ENCODE data around the gene PPEF2. TPM values are rescaled to one million over a fixed set of nuclear protein-coding genes. Genes with fewer than 3 reads are reported as not detected.

The PPEF2 gene
- total and polyA plus RNA-seq, 10 of the 15 experiments (the other 5 are each of a cell fraction or from before 2014, with no cell fraction given): not detected

DNA sequence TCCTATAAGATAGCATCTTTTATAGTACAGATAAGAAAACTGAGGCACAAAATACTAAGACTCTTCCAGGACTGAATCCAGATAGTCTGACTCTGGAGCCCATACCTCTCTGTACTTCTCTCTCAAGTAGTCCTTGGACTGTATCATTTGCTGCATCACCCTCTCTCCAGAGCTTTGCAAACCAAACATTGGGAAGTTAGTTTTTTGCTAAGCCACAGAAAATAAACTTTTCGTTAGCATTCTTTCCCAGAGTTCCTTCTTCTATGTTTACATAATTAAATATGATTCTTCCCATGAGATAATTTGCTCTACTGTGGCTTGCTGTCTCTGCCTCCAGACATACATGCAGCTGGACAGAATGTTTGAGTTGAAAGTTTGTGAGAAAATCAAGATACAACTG is 22.0 kb downstream of the PPEF2 start (continued):
- TF ChIP-seq CBX3 (IDR thresholded peaks at IDR 0.05; ENCODE audit: borderline replicate concordance, low read depth) (no peak), CBFB (IDR thresholded peaks at IDR 0.05; ENCODE audit: low read depth) (no peak), BHLHE40 (IDR thresholded peaks at IDR 0.05; ENCODE audit: borderline replicate concordance in 1 of 2, low read depth in 2 of 2, low read length in 1 of 2) (no peak), NFIC (IDR thresholded peaks at IDR 0.05; ENCODE audit: low read depth, low read length) (no peak), GATAD2B (conservative IDR thresholded peaks at IDR 0.05; ENCODE audit: low read depth) (no peak), NRF1 (conservative IDR thresholded peaks at IDR 0.05; ENCODE audit: low read depth, low read length) (no peak), SPI1 (IDR thresholded peaks at IDR 0.05; ENCODE audit: borderline replicate concordance, insufficient read depth, low read depth, low read length) (no peak), RAD51 (IDR thresholded peaks at IDR 0.05) (no peak), GABPA (IDR thresholded peaks at IDR 0.05; ENCODE audit: low read depth) (no peak)
- TF ChIP-seq, protein P1, sequence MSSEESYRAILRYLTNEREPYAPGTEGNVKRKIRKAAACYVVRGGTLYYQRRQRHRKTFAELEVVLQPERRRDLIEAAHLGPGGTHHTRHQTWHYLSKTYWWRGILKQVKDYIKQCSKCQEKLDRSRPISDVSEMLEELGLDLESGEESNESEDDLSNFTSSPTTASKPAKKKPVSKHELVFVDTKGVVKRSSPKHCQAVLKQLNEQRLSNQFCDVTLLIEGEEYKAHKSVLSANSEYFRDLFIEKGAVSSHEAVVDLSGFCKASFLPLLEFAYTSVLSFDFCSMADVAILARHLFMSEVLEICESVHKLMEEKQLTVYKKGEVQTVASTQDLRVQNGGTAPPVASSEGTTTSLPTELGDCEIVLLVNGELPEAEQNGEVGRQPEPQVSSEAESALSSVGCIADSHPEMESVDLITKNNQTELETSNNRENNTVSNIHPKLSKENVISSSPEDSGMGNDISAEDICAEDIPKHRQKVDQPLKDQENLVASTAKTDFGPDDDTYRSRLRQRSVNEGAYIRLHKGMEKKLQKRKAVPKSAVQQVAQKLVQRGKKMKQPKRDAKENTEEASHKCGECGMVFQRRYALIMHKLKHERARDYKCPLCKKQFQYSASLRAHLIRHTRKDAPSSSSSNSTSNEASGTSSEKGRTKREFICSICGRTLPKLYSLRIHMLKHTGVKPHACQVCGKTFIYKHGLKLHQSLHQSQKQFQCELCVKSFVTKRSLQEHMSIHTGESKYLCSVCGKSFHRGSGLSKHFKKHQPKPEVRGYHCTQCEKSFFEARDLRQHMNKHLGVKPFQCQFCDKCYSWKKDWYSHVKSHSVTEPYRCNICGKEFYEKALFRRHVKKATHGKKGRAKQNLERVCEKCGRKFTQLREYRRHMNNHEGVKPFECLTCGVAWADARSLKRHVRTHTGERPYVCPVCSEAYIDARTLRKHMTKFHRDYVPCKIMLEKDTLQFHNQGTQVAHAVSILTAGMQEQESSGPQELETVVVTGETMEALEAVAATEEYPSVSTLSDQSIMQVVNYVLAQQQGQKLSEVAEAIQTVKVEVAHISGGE (CRISPR knock-in tag; IDR thresholded peaks at IDR 0.05): no peak

DNA sequence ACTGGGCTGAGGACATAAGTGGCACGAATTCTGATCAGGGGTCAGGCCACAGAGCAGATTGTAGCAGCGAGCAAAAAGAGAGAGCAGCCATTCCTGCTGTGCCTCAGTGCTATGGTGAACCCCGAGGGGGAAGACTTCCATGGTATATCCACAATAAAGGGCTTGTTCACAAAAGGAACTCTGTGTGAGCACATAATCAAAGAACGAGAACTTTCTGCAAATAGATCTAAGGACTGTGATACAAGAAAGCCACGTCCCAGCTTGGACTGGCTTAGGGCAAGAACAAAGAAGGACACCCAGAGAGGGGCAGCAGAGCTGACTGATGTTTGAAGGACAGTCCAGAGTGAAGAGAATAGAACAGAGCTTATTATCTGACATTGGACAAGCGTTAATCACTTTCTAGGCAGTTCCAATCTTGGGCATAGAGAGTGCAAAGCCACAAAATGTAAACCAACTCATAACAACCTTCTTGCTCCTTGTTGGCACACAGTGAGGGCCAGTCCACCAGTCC is 24.0 kb downstream of the PPEF2 start:
- Histone ChIP-seq H4K20me1 (ENCODE audit: control insufficient read depth, insufficient read depth) (no peaks in the 10 kb centered on the region), H3K4me3 (no peak overlapping the region), H3K27me3 (replicated peaks in 1 of 2; ENCODE audit: control insufficient read depth in 2 of 2, insufficient read depth in 2 of 2, low read length in 1 of 2) (peaks cover 0 to 1% of the 10 kb centered on the region in 2 experiments; a peak in 3 of 4 replicates), H3K4me2 (ENCODE audit: control insufficient read depth, insufficient read depth) (no peak overlapping the region), H3K79me2 (ENCODE audit: control insufficient read depth, insufficient read depth, low read length) (no peaks in the 10 kb centered on the region), H3K4me1 (ENCODE audit: control insufficient read depth, insufficient read depth, low read length) (no peaks in the 10 kb centered on the region), H3K27ac (ENCODE audit: control insufficient read depth, insufficient read depth) (no peak overlapping the region), H3K36me3 (ENCODE audit: control insufficient read depth in 2 of 2, insufficient read depth in 2 of 2, low read length in 1 of 2) (no peaks in the 10 kb centered on the region), H3K9me3 (replicated peaks; ENCODE audit: control insufficient read depth, insufficient read depth, low read length) (no peaks in the 10 kb centered on the region), H2AFZ (ENCODE audit: control insufficient read depth, low read depth, low read length) (no peak overlapping the region), H3K9ac (ENCODE audit: control insufficient read depth, insufficient read depth, low read length) (no peak overlapping the region)
- ATAC-seq (no peak), DNase-seq (ENCODE audit: low read depth, low spot score) (no peak), FAIRE-seq (no peak)
- POLR2A ChIA-PET: no interaction called here
- WGBS (ENCODE audit: insufficient coverage, insufficient replicate concordance, low lambda C conversion rate, missing lambda C conversion rate): 21% methylated on average over 6 of the region's 6 CpGs
- SMC1A ChIA-PET (ENCODE audit: uncharacterized antibody, unreplicated experiment): no interaction called here
- RAD21 ChIA-PET (ENCODE audit: unreplicated experiment): no interaction called here
- intact Hi-C loops (cut with micrococcal nuclease; ENCODE audit: unreplicated experiment): no loop called here
- CTCF ChIA-PET: interaction anchor here (1.3 to 1.7 kb wide), 2 partner anchors 16 to 19 kb away, joined by 4 to 5 read pairs; no protein-coding TSS in a partner anchor
- no TSS peak for BruUV-seq (replicated peaks)
- in situ Hi-C loops (cut with MboI): no loop called here
- TF ChIP-seq BCL11A (IDR thresholded peaks at IDR 0.05; ENCODE audit: low read depth, low read length): no peak
- no peak for TF ChIP-seq ESRRA (IDR thresholded peaks at IDR 0.05; ENCODE audit: low read length)
- TF ChIP-seq SREBF2 (IDR thresholded peaks at IDR 0.05; ENCODE audit: low read length): no peak
- TF ChIP-seq, protein P2, sequence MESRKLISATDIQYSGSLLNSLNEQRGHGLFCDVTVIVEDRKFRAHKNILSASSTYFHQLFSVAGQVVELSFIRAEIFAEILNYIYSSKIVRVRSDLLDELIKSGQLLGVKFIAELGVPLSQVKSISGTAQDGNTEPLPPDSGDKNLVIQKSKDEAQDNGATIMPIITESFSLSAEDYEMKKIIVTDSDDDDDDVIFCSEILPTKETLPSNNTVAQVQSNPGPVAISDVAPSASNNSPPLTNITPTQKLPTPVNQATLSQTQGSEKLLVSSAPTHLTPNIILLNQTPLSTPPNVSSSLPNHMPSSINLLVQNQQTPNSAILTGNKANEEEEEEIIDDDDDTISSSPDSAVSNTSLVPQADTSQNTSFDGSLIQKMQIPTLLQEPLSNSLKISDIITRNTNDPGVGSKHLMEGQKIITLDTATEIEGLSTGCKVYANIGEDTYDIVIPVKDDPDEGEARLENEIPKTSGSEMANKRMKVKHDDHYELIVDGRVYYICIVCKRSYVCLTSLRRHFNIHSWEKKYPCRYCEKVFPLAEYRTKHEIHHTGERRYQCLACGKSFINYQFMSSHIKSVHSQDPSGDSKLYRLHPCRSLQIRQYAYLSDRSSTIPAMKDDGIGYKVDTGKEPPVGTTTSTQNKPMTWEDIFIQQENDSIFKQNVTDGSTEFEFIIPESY (IDR thresholded peaks at IDR 0.05): no peak
- TF ChIP-seq, protein P3, sequence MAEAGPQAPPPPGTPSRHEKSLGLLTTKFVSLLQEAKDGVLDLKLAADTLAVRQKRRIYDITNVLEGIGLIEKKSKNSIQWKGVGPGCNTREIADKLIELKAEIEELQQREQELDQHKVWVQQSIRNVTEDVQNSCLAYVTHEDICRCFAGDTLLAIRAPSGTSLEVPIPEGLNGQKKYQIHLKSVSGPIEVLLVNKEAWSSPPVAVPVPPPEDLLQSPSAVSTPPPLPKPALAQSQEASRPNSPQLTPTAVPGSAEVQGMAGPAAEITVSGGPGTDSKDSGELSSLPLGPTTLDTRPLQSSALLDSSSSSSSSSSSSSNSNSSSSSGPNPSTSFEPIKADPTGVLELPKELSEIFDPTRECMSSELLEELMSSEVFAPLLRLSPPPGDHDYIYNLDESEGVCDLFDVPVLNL (IDR thresholded peaks at IDR 0.05; ENCODE audit: low read depth, low read length): no peak

Measured in GM12878 (cell line).